ENCODE results near the gene SLC2A4RG. TPM values are rescaled to one million over a fixed set of nuclear protein-coding genes. Genes with fewer than 3 reads are reported as not detected.
A peak's percentile ranks its signal among the peaks of the same experiment; 100 is the strongest.

SLC2A4RG gene
- total RNA-seq, 4 donors from 2014 or later: 79.9 to 127 (median 96.2) TPM

DNA sequence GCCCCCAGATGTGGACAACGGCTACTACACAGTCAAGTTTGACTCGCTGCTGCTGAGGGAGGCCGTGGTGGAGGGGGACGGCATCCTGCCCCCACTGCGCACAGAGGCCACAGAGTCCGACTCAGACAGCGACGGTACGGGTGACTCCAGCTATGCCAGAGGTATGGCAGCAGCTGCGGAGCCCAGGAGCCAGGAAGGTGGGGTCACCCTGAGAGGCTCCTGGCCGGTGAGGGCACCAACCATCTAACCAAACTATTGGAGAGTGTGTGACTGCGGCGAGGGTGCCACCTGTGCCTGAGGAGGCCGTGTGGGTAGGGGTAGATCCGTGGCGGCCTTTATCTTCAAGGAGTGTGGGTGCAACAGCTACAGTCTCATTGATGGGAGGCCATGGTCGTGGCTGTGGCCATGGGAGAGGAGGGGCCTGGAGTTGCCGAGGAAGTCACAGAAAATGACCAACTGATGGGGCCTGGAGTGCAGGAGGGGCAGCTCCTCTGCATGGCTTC, 5.9 kb upstream of the SLC2A4RG start:
- DNase-seq (ENCODE audit: low spot score in 2 of 2): no peak
- intact Hi-C loops (cut with DNase I; ENCODE audit: low total_unique reads): no loop called here
- 94% methylated on average over 15 to 17 of the region's 18 CpGs for WGBS, 2 donors
- TF ChIP-seq POLR2A (IDR thresholded peaks at IDR 0.05): no peak
- TF ChIP-seq, protein P1, sequence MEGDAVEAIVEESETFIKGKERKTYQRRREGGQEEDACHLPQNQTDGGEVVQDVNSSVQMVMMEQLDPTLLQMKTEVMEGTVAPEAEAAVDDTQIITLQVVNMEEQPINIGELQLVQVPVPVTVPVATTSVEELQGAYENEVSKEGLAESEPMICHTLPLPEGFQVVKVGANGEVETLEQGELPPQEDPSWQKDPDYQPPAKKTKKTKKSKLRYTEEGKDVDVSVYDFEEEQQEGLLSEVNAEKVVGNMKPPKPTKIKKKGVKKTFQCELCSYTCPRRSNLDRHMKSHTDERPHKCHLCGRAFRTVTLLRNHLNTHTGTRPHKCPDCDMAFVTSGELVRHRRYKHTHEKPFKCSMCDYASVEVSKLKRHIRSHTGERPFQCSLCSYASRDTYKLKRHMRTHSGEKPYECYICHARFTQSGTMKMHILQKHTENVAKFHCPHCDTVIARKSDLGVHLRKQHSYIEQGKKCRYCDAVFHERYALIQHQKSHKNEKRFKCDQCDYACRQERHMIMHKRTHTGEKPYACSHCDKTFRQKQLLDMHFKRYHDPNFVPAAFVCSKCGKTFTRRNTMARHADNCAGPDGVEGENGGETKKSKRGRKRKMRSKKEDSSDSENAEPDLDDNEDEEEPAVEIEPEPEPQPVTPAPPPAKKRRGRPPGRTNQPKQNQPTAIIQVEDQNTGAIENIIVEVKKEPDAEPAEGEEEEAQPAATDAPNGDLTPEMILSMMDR (IDR thresholded peaks at IDR 0.05): no peak
- H3K4me3 ChIP-seq (ENCODE audit: low read depth, poor library complexity, severe bottlenecking): no peak overlapping the region

DNA sequence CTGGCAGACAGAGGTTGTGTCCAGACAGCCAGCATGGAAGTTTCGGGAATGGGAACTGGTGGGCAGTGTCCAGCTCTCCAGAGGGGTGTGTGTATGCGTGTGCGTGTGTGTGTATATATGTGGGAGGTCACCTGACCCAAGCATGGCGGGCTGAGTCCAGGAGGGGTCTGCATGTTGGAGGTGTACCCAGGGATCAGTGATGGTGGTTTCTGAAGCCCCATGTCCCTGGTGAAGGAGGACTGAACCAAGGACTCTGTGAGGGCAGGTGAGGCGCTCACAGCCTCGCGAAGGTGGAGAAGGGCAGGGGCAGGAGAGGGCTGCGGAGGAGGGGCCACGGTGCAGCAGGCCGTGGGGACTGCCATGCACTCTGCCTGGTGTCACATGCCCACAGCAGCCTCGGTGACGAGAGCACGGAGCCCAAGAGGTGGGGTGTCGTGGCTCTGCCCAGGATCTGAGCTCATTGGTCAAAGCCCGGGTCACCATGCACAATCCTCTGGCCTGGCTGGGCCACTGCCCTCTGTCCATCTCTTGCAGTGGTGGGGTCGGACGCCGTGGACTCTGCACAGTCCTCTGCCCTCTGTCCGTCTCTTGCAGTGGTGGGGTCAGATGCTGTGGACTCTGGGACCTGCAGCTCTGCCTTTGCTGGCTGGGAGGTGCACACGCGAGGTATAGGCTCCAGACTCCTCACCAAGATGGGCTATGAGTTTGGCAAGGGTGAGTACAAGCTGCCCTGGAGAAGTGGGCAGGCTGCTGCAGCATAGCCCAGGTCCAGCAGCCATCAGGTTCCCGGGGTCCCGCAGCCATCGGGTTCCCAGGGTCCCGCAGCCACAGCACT, 5.2 kb upstream of the SLC2A4RG start:
- intact Hi-C loops (cut with DNase I; ENCODE audit: low total_unique reads): no loop called here
- TF ChIP-seq, protein P1 (IDR thresholded peaks at IDR 0.05): no peak
- no peak for TF ChIP-seq POLR2A (IDR thresholded peaks at IDR 0.05)
- no peak overlapping the region for H3K4me3 ChIP-seq (ENCODE audit: low read depth, poor library complexity, severe bottlenecking)
- WGBS, 2 donors: 89% methylated on average over 21 to 25 of the region's 25 CpGs
- DNase-seq (ENCODE audit: low spot score in 2 of 2): no peak

GRCh38 chr20:63734946-63735858, 4.4 kb upstream of the SLC2A4RG start:
- no peak overlapping the region for H3K4me3 ChIP-seq (ENCODE audit: low read depth, poor library complexity, severe bottlenecking)
- no peak for DNase-seq (ENCODE audit: low spot score in 2 of 2)
- WGBS, 2 donors: 86 to 88% methylated on average over 34 to 47 of the region's 48 CpGs
- intact Hi-C loops (cut with DNase I; ENCODE audit: low total_unique reads): no loop called here
- TF ChIP-seq, protein P1 (IDR thresholded peaks at IDR 0.05): no peak
- no peak for TF ChIP-seq POLR2A (IDR thresholded peaks at IDR 0.05)

DNA sequence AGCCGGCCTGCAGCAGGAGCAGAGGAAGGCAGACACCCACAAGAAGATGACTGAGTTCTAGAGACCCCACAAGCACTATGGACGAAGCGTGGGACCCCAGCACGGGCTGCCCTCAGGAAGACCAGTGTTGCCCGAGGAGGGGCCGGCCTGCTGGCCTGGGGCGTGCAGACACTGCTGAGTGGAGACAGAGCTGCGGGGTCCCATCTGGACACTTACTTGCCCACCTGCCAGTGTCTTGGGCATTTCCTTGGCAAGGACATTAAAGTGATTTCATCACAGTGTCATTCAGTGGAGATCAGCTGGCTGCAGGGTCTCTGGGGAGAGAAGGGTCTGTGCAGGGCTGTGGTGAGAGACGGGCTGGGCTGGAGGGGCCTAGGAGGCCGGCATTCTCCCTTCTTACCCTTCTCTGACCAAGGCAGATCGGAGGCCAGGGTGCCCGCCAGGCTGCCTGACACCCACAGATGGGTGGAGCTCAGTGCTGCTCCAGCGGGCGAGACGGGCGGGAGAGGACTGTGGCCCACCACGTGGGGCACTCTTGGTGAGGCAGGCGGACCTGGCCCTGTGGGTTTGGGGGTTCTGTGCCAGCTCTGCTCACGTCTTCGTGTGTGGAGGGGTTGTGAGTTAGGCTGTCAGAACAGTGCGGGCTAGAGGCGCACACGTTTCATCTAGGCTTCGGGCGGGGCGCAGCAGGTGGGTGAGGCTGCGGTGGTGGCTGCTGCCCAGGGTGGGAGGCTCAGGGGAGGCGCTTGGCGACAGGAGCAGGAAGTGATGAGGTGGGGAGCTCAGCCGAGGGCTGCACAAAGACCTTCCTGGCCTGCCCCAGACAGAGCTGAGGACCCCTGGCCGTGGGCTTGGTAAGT, 3.5 kb upstream of the SLC2A4RG start, which contains the start of gene LIME1:
TSS of gene LIME1 (plus strand) at position 806 of the 860 bp plus-strand sequence. CDS start 886 bp downstream, outside the sequence.
- WGBS, 2 donors: 67 to 75% methylated on average over 21 to 29 of the region's 31 CpGs
- intact Hi-C loops (cut with DNase I; ENCODE audit: low total_unique reads): no loop called here
- no peak within 1 kb of the TSS for H3K4me3 ChIP-seq (ENCODE audit: low read depth, poor library complexity, severe bottlenecking)
- TF ChIP-seq, protein P1 (IDR thresholded peaks at IDR 0.05): no peak
- TF ChIP-seq POLR2A (IDR thresholded peaks at IDR 0.05): no peak
- peak in 1 of 2 donors; percentile 88 for DNase-seq (ENCODE audit: low spot score in 2 of 2)

All from lower leg skin (tissue), 4 donors.